ENCODE results near the gene SCNN1B.
"Not testable (repeated sequence)": the region's sequence is repeated elsewhere in the genome, so short reads cannot be mapped to it uniquely, and the experiment has no call there.

SCNN1B gene

DNA sequence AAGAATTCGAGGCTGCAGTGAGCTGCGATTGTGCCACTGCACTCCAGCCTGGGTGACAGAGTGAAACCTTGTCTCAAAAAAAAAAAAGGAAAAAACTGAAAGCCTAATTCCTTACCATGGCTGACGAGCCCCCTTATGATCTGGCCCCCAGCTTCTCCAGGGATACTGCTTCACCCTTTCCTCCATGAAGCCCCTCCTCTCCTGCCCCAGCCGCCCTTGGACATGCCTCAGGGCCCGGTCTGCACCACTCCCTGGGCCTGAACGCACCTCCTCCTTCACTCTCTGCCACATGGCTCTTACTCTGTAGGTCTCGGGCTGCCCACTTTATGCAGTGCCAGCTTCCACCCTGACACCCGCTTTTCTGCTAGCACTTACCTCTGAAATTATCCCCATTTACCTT lies 85.6 kb downstream of the SCNN1B start:
- ChIA-PET CTCF (no interaction called here), POLR2A (no interaction called here)
- TF ChIP-seq, protein P1, sequence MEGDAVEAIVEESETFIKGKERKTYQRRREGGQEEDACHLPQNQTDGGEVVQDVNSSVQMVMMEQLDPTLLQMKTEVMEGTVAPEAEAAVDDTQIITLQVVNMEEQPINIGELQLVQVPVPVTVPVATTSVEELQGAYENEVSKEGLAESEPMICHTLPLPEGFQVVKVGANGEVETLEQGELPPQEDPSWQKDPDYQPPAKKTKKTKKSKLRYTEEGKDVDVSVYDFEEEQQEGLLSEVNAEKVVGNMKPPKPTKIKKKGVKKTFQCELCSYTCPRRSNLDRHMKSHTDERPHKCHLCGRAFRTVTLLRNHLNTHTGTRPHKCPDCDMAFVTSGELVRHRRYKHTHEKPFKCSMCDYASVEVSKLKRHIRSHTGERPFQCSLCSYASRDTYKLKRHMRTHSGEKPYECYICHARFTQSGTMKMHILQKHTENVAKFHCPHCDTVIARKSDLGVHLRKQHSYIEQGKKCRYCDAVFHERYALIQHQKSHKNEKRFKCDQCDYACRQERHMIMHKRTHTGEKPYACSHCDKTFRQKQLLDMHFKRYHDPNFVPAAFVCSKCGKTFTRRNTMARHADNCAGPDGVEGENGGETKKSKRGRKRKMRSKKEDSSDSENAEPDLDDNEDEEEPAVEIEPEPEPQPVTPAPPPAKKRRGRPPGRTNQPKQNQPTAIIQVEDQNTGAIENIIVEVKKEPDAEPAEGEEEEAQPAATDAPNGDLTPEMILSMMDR (IDR thresholded peaks at IDR 0.05; ENCODE audit: control extremely low read depth, extremely low read depth, low read depth, missing control alignments), result no peak
- no peak for DNase-seq (ENCODE audit: extremely low spot score)

DNA sequence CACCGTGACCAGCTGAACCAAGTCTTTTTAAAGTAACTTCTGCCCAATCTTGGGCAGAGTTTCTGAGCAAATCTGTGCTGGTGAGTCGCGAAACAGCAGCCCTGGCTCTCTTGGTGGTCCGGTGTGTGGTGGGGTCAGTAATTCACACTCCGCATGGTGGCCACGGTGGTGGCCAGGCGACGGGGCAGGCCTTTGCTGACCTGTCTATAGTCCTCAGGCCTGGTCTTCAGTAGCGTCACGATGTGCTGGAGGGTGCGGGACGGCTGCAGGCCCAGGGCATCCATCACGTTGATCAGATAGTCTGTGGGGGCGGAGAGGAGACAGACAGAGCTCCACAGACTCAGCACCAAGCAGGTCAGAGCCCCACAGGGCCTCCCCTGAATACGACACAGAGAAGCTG lies 86.7 kb downstream of the SCNN1B start:
- TF ChIP-seq, protein P1 (IDR thresholded peaks at IDR 0.05; ENCODE audit: control extremely low read depth, extremely low read depth, low read depth, missing control alignments), result no peak
- DNase-seq (ENCODE audit: extremely low spot score), result no peak
- POLR2A ChIA-PET, result no interaction called here
- CTCF ChIA-PET, result no interaction called here

DNA sequence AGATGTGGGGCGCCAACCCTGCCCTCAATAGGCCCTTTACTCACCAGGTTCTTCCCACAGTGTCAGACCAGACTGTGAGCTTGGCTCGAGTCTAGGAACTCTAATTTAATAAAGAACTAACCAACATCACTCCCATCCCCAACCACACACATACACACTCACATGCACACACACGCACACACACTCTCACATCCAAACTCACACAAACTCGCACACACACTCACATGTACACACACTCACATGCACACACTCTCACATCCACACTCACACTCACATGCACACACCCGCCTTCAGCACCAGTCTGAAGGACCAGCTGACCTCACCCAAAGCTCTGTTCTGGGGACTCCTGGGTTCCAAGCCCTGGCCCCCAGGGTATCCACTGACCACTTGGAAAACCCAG lies 87.1 kb downstream of the SCNN1B start:
- POLR2A ChIA-PET, result no interaction called here
- DNase-seq (ENCODE audit: extremely low spot score), result no peak
- TF ChIP-seq, protein P1 (IDR thresholded peaks at IDR 0.05; ENCODE audit: control extremely low read depth, extremely low read depth, low read depth, missing control alignments), result no peak
- CTCF ChIA-PET, result interaction anchor here (1.1 kb wide), 1 partner anchor 46 kb away, joined by 3 read pairs; no protein-coding TSS in a partner anchor

DNA sequence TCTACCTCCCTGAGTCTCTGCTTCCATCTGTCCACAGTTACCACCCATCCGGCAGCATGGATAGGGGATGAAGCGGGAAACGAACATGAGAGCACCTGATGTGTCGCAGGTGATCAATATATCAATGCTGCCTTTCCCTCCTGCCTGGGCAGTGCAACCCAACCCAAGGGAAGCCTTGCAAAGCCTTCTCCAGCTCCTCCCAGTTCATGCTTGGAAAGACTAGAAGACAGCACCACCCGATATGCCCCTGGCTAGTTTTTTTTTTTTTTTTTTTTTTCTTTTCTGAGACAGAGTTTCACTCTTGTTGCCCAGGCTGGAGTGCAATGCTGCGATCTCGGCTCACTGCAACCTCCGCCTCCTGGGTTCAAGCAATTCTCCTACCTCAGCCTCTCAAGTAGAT lies 87.8 kb downstream of the SCNN1B start:
- DNase-seq (ENCODE audit: extremely low spot score); POLR2A ChIA-PET: not testable (repeated sequence)
- CTCF ChIA-PET, result interaction anchor here (1.1 kb wide), 1 partner anchor 46 kb away, joined by 3 read pairs; no protein-coding TSS in a partner anchor

DNA sequence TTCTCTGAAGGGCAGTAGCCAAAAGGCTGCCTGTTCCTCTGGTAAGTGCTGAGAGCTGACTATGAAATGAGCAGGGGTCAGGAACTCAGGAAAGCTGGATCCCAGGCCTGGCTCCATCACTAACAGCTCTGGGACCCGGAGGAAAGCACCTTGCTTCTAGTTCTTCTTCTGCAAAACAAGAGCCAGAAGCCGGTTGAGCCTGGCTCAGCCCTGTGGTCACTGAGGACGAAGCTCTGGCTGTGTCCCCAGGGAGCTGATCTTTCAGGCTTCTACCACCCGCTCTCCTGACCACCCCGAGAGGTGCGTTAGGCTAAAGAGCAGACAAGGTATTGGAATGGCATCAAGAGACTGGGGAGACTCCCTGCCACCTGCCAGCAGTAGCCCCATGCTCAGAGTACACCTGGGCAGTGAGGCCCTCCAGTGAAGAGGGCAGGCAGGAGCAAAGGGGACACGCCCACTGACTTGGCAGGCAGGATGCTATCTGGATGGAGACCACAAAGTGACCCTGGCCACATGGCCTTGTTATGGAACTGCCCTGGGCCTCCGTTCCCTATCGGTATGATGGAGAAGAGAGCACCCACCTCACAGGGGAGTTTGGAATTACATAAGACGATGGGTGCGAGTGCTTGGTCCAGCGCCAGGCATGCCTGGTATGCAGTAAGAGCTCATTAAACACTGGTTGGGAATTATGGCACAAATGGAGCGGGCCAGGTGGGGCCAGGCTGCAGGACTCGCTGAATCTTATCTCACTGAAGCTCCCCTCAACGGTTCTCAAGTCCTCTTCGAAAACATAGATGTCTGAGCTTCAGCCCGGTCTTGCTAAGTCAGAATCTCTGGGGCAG lies 89.5 kb downstream of the SCNN1B start:
- DNase-seq (ENCODE audit: extremely low spot score), result no peak
- TF ChIP-seq, protein P1 (IDR thresholded peaks at IDR 0.05; ENCODE audit: control extremely low read depth, extremely low read depth, low read depth, missing control alignments), result no peak
- POLR2A ChIA-PET, result no interaction called here
- CTCF ChIA-PET, result interaction anchor here (0.7 to 1.5 kb wide), 5 partner anchors 12 to 181 kb away, joined by 3 to 4 read pairs (median 4); no protein-coding TSS in a partner anchor

DNA sequence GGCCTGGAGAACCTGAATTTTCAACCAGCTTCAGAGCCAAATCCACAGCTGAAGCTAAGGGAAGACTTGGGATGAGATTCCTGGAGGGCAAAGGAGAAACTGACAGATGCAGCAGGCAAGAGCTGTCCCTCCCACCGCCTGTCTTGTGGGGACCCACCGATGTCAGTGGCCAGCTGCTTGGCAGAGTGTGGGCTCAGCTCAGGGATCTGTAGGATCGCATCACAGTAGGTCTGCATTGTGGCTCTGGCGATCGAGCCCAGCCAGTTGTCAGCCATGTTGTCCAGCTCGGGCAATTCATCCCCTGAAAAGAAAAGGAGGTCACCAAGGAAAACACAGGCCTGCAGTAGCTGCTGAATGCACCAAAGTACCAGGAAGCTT lies 90.1 kb downstream of the SCNN1B start:
- ChIA-PET CTCF (interaction anchor here (0.8 to 1.5 kb wide), 3 partner anchors 12 to 44 kb away, joined by 4 read pairs; no protein-coding TSS in a partner anchor), POLR2A (no interaction called here)
- no peak for DNase-seq (ENCODE audit: extremely low spot score)
- TF ChIP-seq, protein P1 (IDR thresholded peaks at IDR 0.05; ENCODE audit: control extremely low read depth, extremely low read depth, low read depth, missing control alignments), result no peak

DNA sequence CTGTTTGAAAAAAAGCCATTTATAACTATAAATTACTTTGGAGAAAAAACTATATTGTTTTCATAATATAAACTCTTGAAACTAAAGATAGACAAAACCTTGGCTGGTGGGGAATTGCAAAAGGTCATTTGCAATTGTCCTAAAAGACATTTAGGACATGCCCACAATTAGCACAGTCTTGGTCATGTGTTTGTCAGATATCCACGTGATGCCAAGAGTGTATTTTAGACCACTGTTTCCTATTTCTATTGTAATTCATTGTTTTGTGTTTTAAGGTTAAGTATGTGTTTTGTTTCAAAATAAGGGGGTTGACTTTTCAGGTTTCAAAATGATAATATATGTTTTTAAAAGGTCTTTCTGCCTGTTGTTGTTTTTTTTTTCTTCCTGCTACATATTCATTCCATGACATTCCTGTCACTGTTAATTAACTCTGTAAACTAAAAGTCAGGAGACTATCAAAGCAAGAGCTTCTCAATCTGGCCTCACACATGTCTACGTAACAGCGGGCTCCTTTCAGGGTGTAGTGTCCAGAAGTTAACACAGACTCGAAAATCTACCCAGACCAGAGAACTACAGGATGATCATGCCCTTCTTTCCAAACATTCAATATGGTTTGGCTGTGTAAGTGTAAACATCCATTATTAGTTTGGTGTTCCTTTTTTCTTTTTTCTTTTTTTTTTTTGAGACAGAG lies 92.2 kb downstream of the SCNN1B start:
- no peak for DNase-seq (ENCODE audit: extremely low spot score)
- POLR2A ChIA-PET, result no interaction called here
- TF ChIP-seq, protein P1 (IDR thresholded peaks at IDR 0.05; ENCODE audit: control extremely low read depth, extremely low read depth, low read depth, missing control alignments), result no peak
- CTCF ChIA-PET, result no interaction called here
